Sigmoid colon (tissue), 4 donors: ENCODE measurements around the gene OR10J1.

Experiments used
- CTCF ChIP-seq, 4 experiments: fragments of 450-650 bp in 3 of 4; fragments of 200-600 bp in 1 of 4; IDR thresholded peaks; one replicate each; pipeline ENCODE4 v1.5.1; 2016 to 2019; ENCODE audit warnings: antibody characterized with exemption in 4 of 4, mild to moderate bottlenecking in 3 of 4, moderate library complexity in 2 of 4
- EP300 ChIP-seq, 4 donors: sonication (generic); formaldehyde crosslinking; IDR thresholded peaks; one replicate each; pipeline ENCODE4 v1.6.1; 2017; ENCODE audit warnings: antibody characterized with exemption in 4 of 4
- POLR2A ChIP-seq, 2 donors: fragments of 450-650 bp; IDR thresholded peaks; one replicate each; pipeline ENCODE4 v1.6.1; 2016; ENCODE audit warnings: antibody characterized with exemption in 2 of 2, mild to moderate bottlenecking in 2 of 2, moderate library complexity in 2 of 2
- POLR2AphosphoS5 ChIP-seq, 4 donors: sonication (generic); formaldehyde crosslinking; IDR thresholded peaks; one replicate each; pipeline ENCODE4 v1.6.1; 2017; ENCODE audit warnings: antibody characterized with exemption in 4 of 4

- no peak for TF ChIP-seq CTCF (IDR thresholded peaks at IDR 0.05)
- no peak for TF ChIP-seq POLR2A (IDR thresholded peaks at IDR 0.05)
- no peak for TF ChIP-seq POLR2AphosphoS5 (IDR thresholded peaks at IDR 0.05)
- TF ChIP-seq EP300 (IDR thresholded peaks at IDR 0.05), result no peak
Observed at GRCh38 chr1:159468321-159468720, 28.8 kb downstream of the OR10J1 start.
